ENCODE data around the gene SPATA33. TPM values are rescaled to one million over a fixed set of nuclear protein-coding genes. Genes with fewer than 3 reads are reported as not detected.

The SPATA33 gene
- total and polyA plus RNA-seq, 10 of the 15 experiments (the other 5 are each of a cell fraction or from before 2014, with no cell fraction given), result 1.1 to 15.8 (median 7.6) TPM

DNA sequence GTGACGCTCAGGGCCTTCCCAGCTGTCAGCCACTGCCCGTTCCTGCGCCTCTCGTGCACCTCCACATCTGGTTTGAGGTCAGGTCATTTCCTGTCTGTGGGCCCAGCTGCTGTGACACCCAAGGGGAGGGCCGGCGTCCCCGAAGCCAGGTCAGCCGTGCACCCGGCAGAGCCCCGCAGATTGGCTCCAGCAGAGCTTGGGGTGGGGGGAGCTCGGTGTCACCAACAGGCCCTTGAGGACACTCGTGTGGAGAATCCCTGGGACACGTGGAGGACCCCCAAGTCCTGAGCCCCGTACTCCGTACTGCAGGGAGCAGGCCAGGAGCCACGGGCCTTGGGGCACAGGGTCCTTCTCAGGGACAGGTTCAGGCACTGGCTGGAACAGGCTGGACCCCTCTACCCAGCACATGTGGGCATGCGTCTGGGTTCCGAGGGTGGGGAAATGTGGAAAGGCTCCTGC lies 39.1 kb downstream of the SPATA33 start:
- peak; percentile 94 for TF ChIP-seq TCF12 (IDR thresholded peaks at IDR 0.05; ENCODE audit: low read depth, low read length)
- TF ChIP-seq, protein P1, sequence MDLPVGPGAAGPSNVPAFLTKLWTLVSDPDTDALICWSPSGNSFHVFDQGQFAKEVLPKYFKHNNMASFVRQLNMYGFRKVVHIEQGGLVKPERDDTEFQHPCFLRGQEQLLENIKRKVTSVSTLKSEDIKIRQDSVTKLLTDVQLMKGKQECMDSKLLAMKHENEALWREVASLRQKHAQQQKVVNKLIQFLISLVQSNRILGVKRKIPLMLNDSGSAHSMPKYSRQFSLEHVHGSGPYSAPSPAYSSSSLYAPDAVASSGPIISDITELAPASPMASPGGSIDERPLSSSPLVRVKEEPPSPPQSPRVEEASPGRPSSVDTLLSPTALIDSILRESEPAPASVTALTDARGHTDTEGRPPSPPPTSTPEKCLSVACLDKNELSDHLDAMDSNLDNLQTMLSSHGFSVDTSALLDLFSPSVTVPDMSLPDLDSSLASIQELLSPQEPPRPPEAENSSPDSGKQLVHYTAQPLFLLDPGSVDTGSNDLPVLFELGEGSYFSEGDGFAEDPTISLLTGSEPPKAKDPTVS (IDR thresholded peaks at IDR 0.05; ENCODE audit: low read depth, low read length), result no peak
- peak; percentile 52 for TF ChIP-seq POLR2A (IDR thresholded peaks at IDR 0.05; ENCODE audit: low read depth, low read length)
- peak; percentile 78 for TF ChIP-seq RUNX3 (IDR thresholded peaks at IDR 0.05; ENCODE audit: low read length)
- no peak for TF ChIP-seq POU2F2 (IDR thresholded peaks at IDR 0.05; ENCODE audit: borderline replicate concordance, low read depth, low read length)
- TF ChIP-seq, protein P2, sequence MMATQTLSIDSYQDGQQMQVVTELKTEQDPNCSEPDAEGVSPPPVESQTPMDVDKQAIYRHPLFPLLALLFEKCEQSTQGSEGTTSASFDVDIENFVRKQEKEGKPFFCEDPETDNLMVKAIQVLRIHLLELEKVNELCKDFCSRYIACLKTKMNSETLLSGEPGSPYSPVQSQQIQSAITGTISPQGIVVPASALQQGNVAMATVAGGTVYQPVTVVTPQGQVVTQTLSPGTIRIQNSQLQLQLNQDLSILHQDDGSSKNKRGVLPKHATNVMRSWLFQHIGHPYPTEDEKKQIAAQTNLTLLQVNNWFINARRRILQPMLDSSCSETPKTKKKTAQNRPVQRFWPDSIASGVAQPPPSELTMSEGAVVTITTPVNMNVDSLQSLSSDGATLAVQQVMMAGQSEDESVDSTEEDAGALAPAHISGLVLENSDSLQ (IDR thresholded peaks at IDR 0.05), result 0 out of 2 replicates have a peak, but pooled peaks have one; percentile 14
- 0 out of 2 replicates have a peak, but pooled peaks have one; percentile 26 for TF ChIP-seq DPF2 (IDR thresholded peaks at IDR 0.05)
- peak; percentile 48; the same call in 1 of the 2 replicates for TF ChIP-seq CREM (IDR thresholded peaks at IDR 0.05; ENCODE audit: low read depth)
- peak; percentile 70 for TF ChIP-seq NR2F1 (conservative IDR thresholded peaks at IDR 0.05)
- TF ChIP-seq, protein P3, sequence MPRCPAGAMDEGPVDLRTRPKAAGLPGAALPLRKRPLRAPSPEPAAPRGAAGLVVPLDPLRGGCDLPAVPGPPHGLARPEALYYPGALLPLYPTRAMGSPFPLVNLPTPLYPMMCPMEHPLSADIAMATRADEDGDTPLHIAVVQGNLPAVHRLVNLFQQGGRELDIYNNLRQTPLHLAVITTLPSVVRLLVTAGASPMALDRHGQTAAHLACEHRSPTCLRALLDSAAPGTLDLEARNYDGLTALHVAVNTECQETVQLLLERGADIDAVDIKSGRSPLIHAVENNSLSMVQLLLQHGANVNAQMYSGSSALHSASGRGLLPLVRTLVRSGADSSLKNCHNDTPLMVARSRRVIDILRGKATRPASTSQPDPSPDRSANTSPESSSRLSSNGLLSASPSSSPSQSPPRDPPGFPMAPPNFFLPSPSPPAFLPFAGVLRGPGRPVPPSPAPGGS (IDR thresholded peaks at IDR 0.05; ENCODE audit: borderline replicate concordance, insufficient read depth, low read depth, low read length, poor library complexity, severe bottlenecking), result peak; percentile 48
- TF ChIP-seq BRCA1 (IDR thresholded peaks at IDR 0.05; ENCODE audit: low read depth, low read length), result no peak
- no peak for TF ChIP-seq RFX5 (IDR thresholded peaks at IDR 0.05; ENCODE audit: low read depth, low read length)
- no peak; the same call in 1 of the 2 replicates for TF ChIP-seq CBFB (IDR thresholded peaks at IDR 0.05; ENCODE audit: low read depth)
- peak; percentile 68 for TF ChIP-seq TCF3 (IDR thresholded peaks at IDR 0.05; ENCODE audit: borderline replicate concordance, insufficient read depth, low read depth, low read length)
- TF ChIP-seq MXI1 (IDR thresholded peaks at IDR 0.05; ENCODE audit: low read depth, low read length), result no peak
- peak; percentile 82 to 88 for TF ChIP-seq BHLHE40 (IDR thresholded peaks at IDR 0.05; ENCODE audit: borderline replicate concordance in 1 of 2, low read depth in 2 of 2, low read length in 1 of 2)
- 0 out of 2 replicates have a peak, but pooled peaks have one; percentile 28 for TF ChIP-seq CREB1 (IDR thresholded peaks at IDR 0.05; ENCODE audit: low read depth)
- no peak for TF ChIP-seq PML (IDR thresholded peaks at IDR 0.05; ENCODE audit: low read length)
- Histone ChIP-seq H3K4me1 (ENCODE audit: control insufficient read depth, insufficient read depth, low read length) (peaks cover 19% of the 10 kb centered on the region), H3K4me2 (ENCODE audit: control insufficient read depth, insufficient read depth) (peak overlapping the region; percentile 27; the same call in 1 of the 2 replicates), H3K4me3 (no peak overlapping the region), H2AFZ (ENCODE audit: control insufficient read depth, low read depth, low read length) (no peak overlapping the region), H3K9ac (ENCODE audit: control insufficient read depth, insufficient read depth, low read length) (no peak overlapping the region), H3K79me2 (ENCODE audit: control insufficient read depth, insufficient read depth, low read length) (no peaks in the 10 kb centered on the region), H3K9me3 (replicated peaks; ENCODE audit: control insufficient read depth, insufficient read depth, low read length) (no peaks in the 10 kb centered on the region), H3K27ac (ENCODE audit: control insufficient read depth, insufficient read depth) (no peak overlapping the region), H3K36me3 (ENCODE audit: control insufficient read depth in 2 of 2, insufficient read depth in 2 of 2, low read length in 1 of 2) (peaks cover 0 to 12% of the 10 kb centered on the region in 2 experiments; a peak in 3 of 4 replicates), H4K20me1 (ENCODE audit: control insufficient read depth, insufficient read depth) (no peaks in the 10 kb centered on the region; the same call in 1 of the 2 replicates), H3K27me3 (replicated peaks in 1 of 2; ENCODE audit: control insufficient read depth in 2 of 2, insufficient read depth in 2 of 2, low read length in 1 of 2) (no peaks in the 10 kb centered on the region)
- RAD21 ChIA-PET (ENCODE audit: unreplicated experiment), result no interaction called here
- SMC1A ChIA-PET (ENCODE audit: uncharacterized antibody, unreplicated experiment), result no interaction called here
- FAIRE-seq (peak; percentile 38), DNase-seq (ENCODE audit: low read depth, low spot score) (no peak), ATAC-seq (peak; percentile 15)
- in situ Hi-C loops (cut with MboI), result no loop called here
- WGBS (ENCODE audit: insufficient coverage, insufficient replicate concordance, low lambda C conversion rate, missing lambda C conversion rate), result 27% methylated on average over 18 of the region's 18 CpGs
- CTCF ChIA-PET, result interaction anchor here (0.8 to 1.2 kb wide), 2 partner anchors 38 to 96 kb away, joined by 3 read pairs; no protein-coding TSS in a partner anchor
- no TSS peak for BruUV-seq (replicated peaks)
- intact Hi-C loops (cut with micrococcal nuclease; ENCODE audit: unreplicated experiment), result no loop called here
- POLR2A ChIA-PET, result interaction anchor here (1.4 to 1.5 kb wide), 2 partner anchors 8 to 10 kb away, joined by 3 to 4 read pairs; partner anchors contain the start of gene CDK10

Data from GM12878 (cell line).